K562 (cell line): ENCODE results near the gene TRIM38. TPM values are rescaled to one million over a fixed set of nuclear protein-coding genes. Genes with fewer than 3 reads are reported as not detected.

ENCODE experiments used
- ATAC-seq: fragments of 200-7000 bp; cut with Tn5 transposase; 3 replicates; pipeline ENCODE4 v1.9.1; 2020; ENCODE audit warnings: moderate library complexity
- BruUV-seq: library from RNA; stranded (reverse); fragments of 400-500 nt; replicated peaks from 2 replicates; lab custom pipeline; 2021; lab: Mats Ljungman, UMichigan
- CTCF ChIA-PET: fragments of 300-600 bp; formaldehyde crosslinking; extraction: SDS; loops from one replicate; lab custom pipeline; 2021; ENCODE audit warnings: low intra/inter-chr PET ratio; lab: Yijun Ruan, JAX
- POLR2A ChIA-PET: fragments of 300-600, 350-650 bp; sonication (Branson Sonifier 250); formaldehyde crosslinking; extraction: SDS; loops from one replicate; lab custom pipeline; 2021; ENCODE audit warnings: antibody characterized with exemption, inconsistent platforms; lab: Yijun Ruan, JAX
- DNase-seq, 4 experiments: peaks; one replicate each; pipeline versions ENCODE4 v3.0.0 to v3.0.0-alpha.2; 2011 to 2018; ENCODE audit warnings: low spot score in 3 of 4, mixed read lengths in 3 of 4; ENCODE audit errors: extremely low read depth in 1 of 4
- FAIRE-seq: peaks from 2 replicates; lab custom pipeline; 2011; peaks lifted over from hg19 to GRCh38; lab: Jason Lieb, UNC
- H2AFZ ChIP-seq: 2 replicates; pipeline ENCODE4 v1.6.0; 2011; ENCODE audit warnings: low read depth, low read length, control low read depth, inconsistent platforms
- H3K27ac ChIP-seq: fragments of 200-600 bp; 3 replicates; pipeline ENCODE4 v1.8.0; 2011; ENCODE audit warnings: low read depth, mild to moderate bottlenecking, control low read depth, inconsistent platforms, low read length, moderate library complexity, mixed read lengths; ENCODE audit errors: extremely low read depth
- H3K27me3 ChIP-seq, 2 experiments: fragments of 300-600 bp in 1 of 2; 2 replicates in 1 of 2; 3 replicates in 1 of 2; pipeline versions ENCODE4 v1.6.0 to v1.8.0; 2011; ENCODE audit warnings: inconsistent platforms in 2 of 2, low read length in 2 of 2, mild to moderate bottlenecking in 1 of 2, mixed read lengths in 1 of 2, moderate library complexity in 1 of 2; ENCODE audit not compliant: control insufficient read depth in 2 of 2, insufficient read depth in 2 of 2
- H3K36me3 ChIP-seq: fragments of 300-600 bp; 3 replicates; pipeline ENCODE4 v1.8.0; 2011; ENCODE audit warnings: mild to moderate bottlenecking, low read length, inconsistent platforms; ENCODE audit not compliant: control insufficient read depth, insufficient read depth
- H3K4me1 ChIP-seq, 2 experiments: fragments of 200-600 bp in 1 of 2; replicated peaks in 1 of 2; 2 replicates in 1 of 2; 3 replicates in 1 of 2; pipeline versions ENCODE4 v1.5.1 to v1.8.0; 2011; ENCODE audit warnings: inconsistent platforms in 2 of 2, low read length in 2 of 2, mild to moderate bottlenecking in 1 of 2, mixed read lengths in 1 of 2, moderate library complexity in 1 of 2; ENCODE audit not compliant: control insufficient read depth in 2 of 2, insufficient read depth in 2 of 2
- H3K4me2 ChIP-seq: 2 replicates; pipeline ENCODE4 v1.6.1; 2011; ENCODE audit warnings: low read length, control low read depth, inconsistent platforms, mixed read lengths; ENCODE audit not compliant: insufficient read depth
- H3K4me3 ChIP-seq: fragments of 200-600 bp; sonication (generic), shearing (Covaris generic); 2 replicates; pipeline ENCODE4 v1.5.1; 2016; ENCODE audit warnings: control low read depth, inconsistent platforms
- H3K79me2 ChIP-seq: fragments of 200-600 bp; 3 replicates; pipeline ENCODE4 v1.8.0; 2011; ENCODE audit warnings: low read length, inconsistent platforms; ENCODE audit not compliant: control insufficient read depth, insufficient read depth
- H3K9ac ChIP-seq, 2 experiments: 2 replicates each; pipeline versions ENCODE4 v1.6.0 to v1.6.1; 2011; ENCODE audit warnings: low read depth in 2 of 2, low read length in 2 of 2, control low read depth in 1 of 2, inconsistent platforms in 1 of 2, mild to moderate bottlenecking in 1 of 2, mixed read lengths in 1 of 2; ENCODE audit not compliant: insufficient read depth in 1 of 2
- H3K9me1 ChIP-seq: one replicate; pipeline ENCODE4 v1.6.0; 2011; ENCODE audit warnings: inconsistent platforms, mild to moderate bottlenecking, low read length, moderate library complexity; ENCODE audit not compliant: control insufficient read depth, insufficient read depth
- H3K9me3 ChIP-seq: replicated peaks from 2 replicates; pipeline ENCODE4 v1.5.1; 2011; ENCODE audit warnings: low read depth, low read length, inconsistent platforms; ENCODE audit not compliant: control insufficient read depth, insufficient read depth
- H4K20me1 ChIP-seq: replicated peaks from 2 replicates; pipeline ENCODE4 v1.6.1; 2011; ENCODE audit warnings: low read length, inconsistent platforms, mixed read lengths; ENCODE audit not compliant: control insufficient read depth, insufficient read depth
- ADNP ChIP-seq: fragments of 200-800 bp; sonication (Bioruptor generic); IDR thresholded peaks from 2 replicates; pipeline ENCODE4 v1.6.1; 2016; ENCODE audit warnings: missing genetic modification characterization, missing compliant biosample characterization
- JUND ChIP-seq, 2 experiments: IDR thresholded peaks; 2 replicates in 1 of 2; 3 replicates in 1 of 2; pipeline ENCODE4 v1.6.1; 2011; ENCODE audit warnings: borderline replicate concordance in 2 of 2, low read depth in 2 of 2, low read length in 2 of 2, improper control_type of control experiment in 1 of 2, missing biosample characterization in 1 of 2, missing genetic modification characterization in 1 of 2, missing genetic modification reagents in 1 of 2
- L3MBTL2 ChIP-seq: fragments of 450-650 bp; IDR thresholded peaks from 2 replicates; pipeline ENCODE4 v1.6.1; 2016; ENCODE audit warnings: mild to moderate bottlenecking, moderate library complexity
- NR3C1 ChIP-seq: sonication (generic); formaldehyde crosslinking; IDR thresholded peaks from 2 replicates; pipeline ENCODE4 v1.8.1; 2022; ENCODE audit warnings: missing genetic modification reagents
- SMAD4 ChIP-seq: fragments of 250-450 bp; sonication (Bioruptor Pico); conservative IDR thresholded peaks from 2 replicates; pipeline ENCODE4 v1.8.0; 2021; ENCODE audit warnings: inconsistent platforms, mild to moderate bottlenecking, moderate library complexity
- SPI1 ChIP-seq: IDR thresholded peaks from 2 replicates; pipeline ENCODE4 v1.6.1; 2011; ENCODE audit warnings: low read depth, low read length, control low read depth, borderline replicate concordance
- TEAD4 ChIP-seq, 2 experiments: sonication (generic) in 1 of 2; formaldehyde crosslinking in 1 of 2; IDR thresholded peaks; 2 replicates each; pipeline versions ENCODE4 v1.6.1 to v1.8.0; 2012 to 2022; ENCODE audit warnings: borderline replicate concordance in 1 of 2, inconsistent platforms in 1 of 2, low read length in 1 of 2, mild to moderate bottlenecking in 1 of 2, missing genetic modification reagents in 1 of 2
- ZNF217 ChIP-seq: sonication (generic); formaldehyde crosslinking; IDR thresholded peaks from 2 replicates; pipeline ENCODE4 v1.8.0; 2022; ENCODE audit warnings: mild to moderate bottlenecking, missing genetic modification reagents
- ZNF584 ChIP-seq: fragments of 200-800 bp; sonication (Bioruptor generic); IDR thresholded peaks from 2 replicates; pipeline ENCODE4 v1.6.1; 2016; ENCODE audit warnings: low read depth, mild to moderate bottlenecking, missing genetic modification characterization, missing compliant biosample characterization
- WGBS: fragments of 100-300 bp; shearing (Covaris generic); methylation state at CpG from one replicate; pipeline ENCODE4 v1.1.6; 2016; ENCODE audit warnings: low coverage, mixed read lengths; ENCODE audit not compliant: insufficient coverage; ENCODE audit errors: missing lambda C conversion rate; 5-methylcytosine and 5-hydroxymethylcytosine counted together
- in situ Hi-C: fragments of 300-500 bp; cut with MboI; formaldehyde crosslinking; loops from 4 replicates; pipeline ENCODE4 v1.15.0; 2018; ENCODE audit warnings: inconsistent platforms, mixed read lengths
- intact Hi-C: fragments of 100-400 bp; cut with micrococcal nuclease; formaldehyde crosslinking; loops from 2 replicates; pipeline ENCODE4 v1.14.2; 2022
- polyA plus RNA-seq, 8 experiments: library from polyadenylated mRNA; depleted of rRNA in 4 of 8; stranded (reverse) in 5 of 8; unstranded in 3 of 8; fragments of >200 nt; fragmentation: Nextera tagmentation in 2 of 8; fragmentation: Illumina TruSeq in 1 of 8; extraction: Ambion mirVana in 2 of 8; extraction: Trizol in 1 of 8; gene quantifications; 2 replicates each; pipeline versions ENCODE4 v1.2.1 to v1.2.3, GENCODE V29; 2011 to 2014; ENCODE audit warnings: inconsistent platforms in 1 of 8, missing spikeins in 1 of 8
- total RNA-seq, 7 experiments: library from RNA; depleted of rRNA in 6 of 7; stranded (reverse); fragments of >200 nt in 6 of 7; fragmentation: Illumina TruSeq in 2 of 7; extraction: Trizol in 2 of 7; gene quantifications; 2 replicates each; pipeline versions ENCODE4 v1.2.1 to v1.2.3, GENCODE V29; 2011 to 2021; ENCODE audit warnings: low replicate concordance in 1 of 7
- TF ChIP-seq, protein P1 (sequence below), 2 experiments: fragments of 450-650 bp in 1 of 2; sonication (generic) in 1 of 2; formaldehyde crosslinking in 1 of 2; IDR thresholded peaks in 1 of 2; conservative IDR thresholded peaks in 1 of 2; 2 replicates each; pipeline versions ENCODE4 v1.6.1 to v1.8.1; 2016 to 2023; ENCODE audit warnings: mild to moderate bottlenecking in 2 of 2, moderate library complexity in 2 of 2, inconsistent platforms in 1 of 2, missing genetic modification reagents in 1 of 2

The TRIM38 gene
- total and polyA plus RNA-seq, 9 of the 15 experiments (the other 6 are each of a cell fraction or from before 2014, with no cell fraction given) = 1.7 to 6.7 (median 6.3) TPM

DNA sequence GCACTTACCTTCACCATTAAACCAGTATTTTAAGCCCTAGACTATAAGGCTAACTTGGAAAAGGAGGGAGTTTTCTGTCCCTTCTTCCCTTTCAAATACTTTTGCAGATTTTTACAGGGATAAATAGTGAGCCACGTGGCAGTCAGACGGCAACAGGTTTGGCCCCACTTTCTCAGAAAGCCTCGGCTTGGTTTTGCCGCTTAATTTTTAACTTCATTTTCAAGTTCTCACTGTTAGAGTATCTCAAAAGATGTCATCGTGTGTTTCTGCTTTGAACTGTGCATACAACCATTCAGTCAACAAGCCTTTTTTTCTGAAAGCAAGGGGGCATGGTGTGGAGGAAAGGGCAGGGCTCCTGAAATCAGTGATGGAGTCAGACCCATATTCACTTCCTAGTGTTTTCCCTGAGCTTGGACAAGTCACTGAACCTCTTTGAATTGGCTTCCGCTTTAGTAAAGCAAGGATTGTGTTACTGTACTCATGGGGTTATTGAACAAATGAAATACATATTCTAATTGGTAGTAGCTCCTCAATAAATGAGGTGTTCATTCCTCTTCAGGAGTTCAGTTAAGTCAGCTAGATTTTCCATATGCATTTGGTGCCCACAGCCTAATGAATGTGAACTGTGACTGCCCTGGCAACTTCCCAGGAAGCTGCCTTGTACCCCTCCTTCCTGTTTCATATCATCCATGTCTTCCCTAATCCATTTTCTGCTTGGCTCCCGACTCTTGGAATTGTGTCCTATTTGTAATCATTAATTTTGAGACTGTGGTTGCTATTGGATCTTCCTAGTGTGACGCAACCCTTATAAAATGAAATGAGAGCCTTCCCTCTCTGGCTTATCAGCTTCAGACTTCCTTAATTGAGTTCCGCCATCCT is 31.8 kb upstream of the TRIM38 start, which contains the start of gene SLC17A2:
Gene SLC17A2 (minus strand): TSS at position 160 of the 879 bp plus-strand sequence. CDS start 4,895 bp downstream, outside the sequence.
- POLR2A ChIA-PET = interaction anchor here (0.6 to 1.1 kb wide), 3 partner anchors 10 to 252 kb away, joined by 3 read pairs; no protein-coding TSS in a partner anchor
- no peak within 1 kb of the TSS for H3K4me3 ChIP-seq
- CTCF ChIA-PET = no interaction called here
- DNase-seq (no peak), ATAC-seq (no peak), FAIRE-seq (no peak)
- no peaks in the 10 kb centered on the region for H3K79me2 ChIP-seq
- H3K9me1 ChIP-seq = no peaks in the 10 kb centered on the region
- H2AFZ ChIP-seq = no peak within 1 kb of the TSS
- 20% methylated on average over 9 of the region's 9 CpGs for WGBS
- no TSS peak for BruUV-seq
- H3K9ac ChIP-seq = no peak within 1 kb of the TSS
- H3K4me2 ChIP-seq = no peak within 1 kb of the TSS
- H3K36me3 ChIP-seq = no peaks in the 10 kb centered on the region
- H3K27me3 ChIP-seq = peaks cover 4 to 5% of the 10 kb centered on the region in 2 experiments
- intact Hi-C loops (no loop called here), in situ Hi-C loops (no loop called here)
- H3K9me3 ChIP-seq = no peaks in the 10 kb centered on the region
- H3K4me1 ChIP-seq = no peaks in the 10 kb centered on the region; a peak in 1 of 5 replicates
- H4K20me1 ChIP-seq = no peaks in the 10 kb centered on the region
- no peak within 1 kb of the TSS for H3K27ac ChIP-seq
- TF ChIP-seq ADNP (no peak), JUND (IDR thresholded peaks at IDR 0.05; ENCODE audit: borderline replicate concordance, low read depth, low read length) (0 out of 2 replicates have a peak, but pooled peaks have one; percentile 3), JUND (tag; IDR thresholded peaks at IDR 0.05; ENCODE audit: borderline replicate concordance, low read depth, low read length) (no peak), TEAD4 (IDR thresholded peaks at IDR 0.05; ENCODE audit: low read length) (no peak), TEAD4 (CRISPR knock-in tag; IDR thresholded peaks at IDR 0.05; ENCODE audit: borderline replicate concordance) (no peak), L3MBTL2 (peak; percentile 49; the same call in 1 of the 2 replicates), SPI1 (peak; percentile 31; the same call in 1 of the 2 replicates), ZNF217 (CRISPR knock-in tag) (no peak), ZNF584 (CRISPR knock-in tag) (0 out of 2 replicates have a peak, but pooled peaks have one; percentile 50), NR3C1 (CRISPR knock-in tag) (no peak), SMAD4 (0 out of 2 replicates have a peak, but pooled peaks have one; percentile 37)
- TF ChIP-seq, protein P1, sequence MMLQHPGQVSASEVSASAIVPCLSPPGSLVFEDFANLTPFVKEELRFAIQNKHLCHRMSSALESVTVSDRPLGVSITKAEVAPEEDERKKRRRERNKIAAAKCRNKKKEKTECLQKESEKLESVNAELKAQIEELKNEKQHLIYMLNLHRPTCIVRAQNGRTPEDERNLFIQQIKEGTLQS (IDR thresholded peaks at IDR 0.05) = peak; percentile 21; the same call in 1 of the 2 replicates
- TF ChIP-seq, protein P1 (CRISPR knock-in tag; conservative IDR thresholded peaks at IDR 0.05) = no peak
